Measurements from ENCODE around the gene TSEN2.
"Not testable (repeated sequence)": the region's sequence is repeated elsewhere in the genome, so short reads cannot be mapped to it uniquely, and the experiment has no call there.

- not testable (repeated sequence) for TF ChIP-seq POLR2A, CTCF (IDR thresholded peaks at IDR 0.05)
Measured at GRCh38 chr3:12469222-12469621, 15.1 kb upstream of the TSEN2 start.
